Measurements from ENCODE around the gene SRPK2. TPM values are rescaled to one million over a fixed set of nuclear protein-coding genes. Genes with fewer than 3 reads are reported as not detected.
"Not testable (repeated sequence)": the region's sequence is repeated elsewhere in the genome, so short reads cannot be mapped to it uniquely, and the experiment has no call there.

The SRPK2 gene
- total RNA-seq, 4 donors from 2014 or later, result 21.5 to 35.1 (median 29.2) TPM

- Histone ChIP-seq H3K9me3 (no peaks in the 10 kb centered on the region), H3K4me1 (peaks cover 0 to 8% (median 5%) of the 10 kb centered on the region in 3 donors), H3K27me3 (no peaks in the 10 kb centered on the region), H3K36me3 (no peaks in the 10 kb centered on the region), H3K4me3 (no peak overlapping the region), H3K27ac (no peak overlapping the region)
- 84 to 86% methylated on average over 3 of the region's 3 CpGs for WGBS, 2 donors
- DNase-seq, result no peak
- intact Hi-C loops (cut with DNase I), result no loop called here
- TF ChIP-seq POLR2A (IDR thresholded peaks at IDR 0.05), result no peak
- TF ChIP-seq, protein P1, sequence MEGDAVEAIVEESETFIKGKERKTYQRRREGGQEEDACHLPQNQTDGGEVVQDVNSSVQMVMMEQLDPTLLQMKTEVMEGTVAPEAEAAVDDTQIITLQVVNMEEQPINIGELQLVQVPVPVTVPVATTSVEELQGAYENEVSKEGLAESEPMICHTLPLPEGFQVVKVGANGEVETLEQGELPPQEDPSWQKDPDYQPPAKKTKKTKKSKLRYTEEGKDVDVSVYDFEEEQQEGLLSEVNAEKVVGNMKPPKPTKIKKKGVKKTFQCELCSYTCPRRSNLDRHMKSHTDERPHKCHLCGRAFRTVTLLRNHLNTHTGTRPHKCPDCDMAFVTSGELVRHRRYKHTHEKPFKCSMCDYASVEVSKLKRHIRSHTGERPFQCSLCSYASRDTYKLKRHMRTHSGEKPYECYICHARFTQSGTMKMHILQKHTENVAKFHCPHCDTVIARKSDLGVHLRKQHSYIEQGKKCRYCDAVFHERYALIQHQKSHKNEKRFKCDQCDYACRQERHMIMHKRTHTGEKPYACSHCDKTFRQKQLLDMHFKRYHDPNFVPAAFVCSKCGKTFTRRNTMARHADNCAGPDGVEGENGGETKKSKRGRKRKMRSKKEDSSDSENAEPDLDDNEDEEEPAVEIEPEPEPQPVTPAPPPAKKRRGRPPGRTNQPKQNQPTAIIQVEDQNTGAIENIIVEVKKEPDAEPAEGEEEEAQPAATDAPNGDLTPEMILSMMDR (IDR thresholded peaks at IDR 0.05), result no peak
Measured at GRCh38 chr7:105330526-105330925, 58.2 kb downstream of the SRPK2 start.

DNA sequence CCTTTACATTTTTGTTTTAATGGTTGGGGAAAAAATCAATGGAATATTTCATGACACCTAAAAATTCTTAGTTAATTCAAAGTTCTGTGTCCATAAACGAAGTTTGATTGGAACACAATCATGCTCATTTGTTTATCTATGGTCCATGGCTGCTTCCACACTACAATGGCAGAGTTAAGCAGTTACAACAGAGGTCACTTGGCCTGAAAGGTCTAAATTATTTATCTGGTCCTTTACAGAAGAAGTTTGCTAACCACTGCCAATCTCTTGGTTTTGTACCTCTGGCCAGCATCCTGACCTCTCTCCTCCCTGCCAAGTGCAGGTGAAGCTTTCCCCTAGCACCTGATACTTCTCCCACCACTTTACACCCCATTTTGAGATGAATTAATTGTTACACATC, 61.5 kb downstream of the SRPK2 start:
- H3K9me3 ChIP-seq, result no peaks in the 10 kb centered on the region
- H3K27me3 ChIP-seq, result no peaks in the 10 kb centered on the region
- H3K4me3 ChIP-seq, result no peak overlapping the region
- intact Hi-C loops (cut with DNase I), result no loop called here
- peaks cover 0 to 4% (median 0%) of the 10 kb centered on the region in 3 donors for H3K4me1 ChIP-seq
- WGBS, 2 donors, result 65 to 88% methylated on average over 1 of the region's 1 CpG
- H3K27ac ChIP-seq, result no peak overlapping the region
- DNase-seq, result no peak
- no peak for TF ChIP-seq POLR2A (IDR thresholded peaks at IDR 0.05)
- TF ChIP-seq, protein P1 (IDR thresholded peaks at IDR 0.05), result no peak
- no peaks in the 10 kb centered on the region for H3K36me3 ChIP-seq

GRCh38 chr7:105325216-105325904, 63.4 kb downstream of the SRPK2 start:
- Histone ChIP-seq H3K27me3 (no peaks in the 10 kb centered on the region), H3K4me3 (no peak overlapping the region), H3K4me1 (peaks cover 0 to 3% (median 0%) of the 10 kb centered on the region in 3 donors), H3K27ac (no peak overlapping the region), H3K36me3 (no peaks in the 10 kb centered on the region), H3K9me3 (no peaks in the 10 kb centered on the region)
- TF ChIP-seq POLR2A (IDR thresholded peaks at IDR 0.05), result no peak
- TF ChIP-seq, protein P1 (IDR thresholded peaks at IDR 0.05), result no peak
- WGBS, 2 donors, result 91 to 94% methylated on average over 4 to 5 of the region's 5 CpGs
- intact Hi-C loops (cut with DNase I), result no loop called here
- no peak for DNase-seq

DNA sequence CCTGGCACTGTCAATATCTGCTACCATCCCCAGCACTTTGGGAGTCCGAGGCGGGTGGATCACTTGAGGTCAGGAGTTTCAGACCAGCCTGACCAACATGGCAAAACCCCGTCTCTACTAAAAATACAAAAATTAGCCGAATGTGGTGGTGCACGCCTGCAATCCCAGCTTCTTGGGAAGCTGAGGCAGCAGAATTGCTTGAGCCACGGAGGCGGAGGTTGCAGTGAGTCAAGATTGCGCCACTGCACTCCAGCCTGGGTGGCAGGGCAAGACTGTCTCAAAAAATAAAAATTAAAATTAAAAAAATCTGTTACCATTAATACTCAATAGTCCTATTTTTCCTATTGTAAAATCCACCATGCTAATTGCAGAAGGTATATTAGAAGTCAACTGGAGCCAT, 64.1 kb downstream of the SRPK2 start:
- DNase-seq; intact Hi-C loops (cut with DNase I); H3K4me1 ChIP-seq; H3K4me3 ChIP-seq; H3K27me3 ChIP-seq; H3K27ac ChIP-seq; H3K36me3 ChIP-seq; H3K9me3 ChIP-seq: not testable (repeated sequence)
- 97 to 100% methylated on average over 5 to 7 of the region's 8 CpGs for WGBS, 2 donors

GRCh38 chr7:105323366-105323765, 65.4 kb downstream of the SRPK2 start:
- Histone ChIP-seq H3K27me3 (no peaks in the 10 kb centered on the region), H3K4me1 (peaks cover 0 to 3% (median 0%) of the 10 kb centered on the region in 3 donors), H3K9me3 (no peaks in the 10 kb centered on the region), H3K36me3 (no peaks in the 10 kb centered on the region), H3K27ac (no peak overlapping the region), H3K4me3 (no peak overlapping the region)
- TF ChIP-seq, protein P1 (IDR thresholded peaks at IDR 0.05), result no peak
- no peak for TF ChIP-seq POLR2A (IDR thresholded peaks at IDR 0.05)
- WGBS, 2 donors, result 91 to 96% methylated on average over 1 of the region's 1 CpG
- intact Hi-C loops (cut with DNase I), result no loop called here
- no peak for DNase-seq
